ENCODE measurements around the gene PAPSS1. TPM values are rescaled to one million over a fixed set of nuclear protein-coding genes. Genes with fewer than 3 reads are reported as not detected.

Gene PAPSS1
- total RNA-seq (2021; ENCODE audit: unreplicated experiment): 59.0 TPM
- 43.4 and 51.9 TPM in 2 replicates for polyA plus RNA-seq (2012)
- Bru-seq, nascent RNA: percentile 68 among the genes with signal in this experiment
- percentile 68 among the genes with signal in this experiment for BruChase-seq, experiment 1, labeled RNA remaining after a 6-hour chase
- BruChase-seq, experiment 2, labeled RNA remaining after a 2-hour chase: percentile 64 among the genes with signal in this experiment
- long read RNA-seq, transcript PAPSS1-201 (12 exons, 2,731 nt): major isoform, 140 of 156 reads
- long read RNA-seq, partial matches to known transcripts: 11 of 156 reads
- long read RNA-seq, other reads (novel, unspliced or antisense): 5 of 156 reads

DNA sequence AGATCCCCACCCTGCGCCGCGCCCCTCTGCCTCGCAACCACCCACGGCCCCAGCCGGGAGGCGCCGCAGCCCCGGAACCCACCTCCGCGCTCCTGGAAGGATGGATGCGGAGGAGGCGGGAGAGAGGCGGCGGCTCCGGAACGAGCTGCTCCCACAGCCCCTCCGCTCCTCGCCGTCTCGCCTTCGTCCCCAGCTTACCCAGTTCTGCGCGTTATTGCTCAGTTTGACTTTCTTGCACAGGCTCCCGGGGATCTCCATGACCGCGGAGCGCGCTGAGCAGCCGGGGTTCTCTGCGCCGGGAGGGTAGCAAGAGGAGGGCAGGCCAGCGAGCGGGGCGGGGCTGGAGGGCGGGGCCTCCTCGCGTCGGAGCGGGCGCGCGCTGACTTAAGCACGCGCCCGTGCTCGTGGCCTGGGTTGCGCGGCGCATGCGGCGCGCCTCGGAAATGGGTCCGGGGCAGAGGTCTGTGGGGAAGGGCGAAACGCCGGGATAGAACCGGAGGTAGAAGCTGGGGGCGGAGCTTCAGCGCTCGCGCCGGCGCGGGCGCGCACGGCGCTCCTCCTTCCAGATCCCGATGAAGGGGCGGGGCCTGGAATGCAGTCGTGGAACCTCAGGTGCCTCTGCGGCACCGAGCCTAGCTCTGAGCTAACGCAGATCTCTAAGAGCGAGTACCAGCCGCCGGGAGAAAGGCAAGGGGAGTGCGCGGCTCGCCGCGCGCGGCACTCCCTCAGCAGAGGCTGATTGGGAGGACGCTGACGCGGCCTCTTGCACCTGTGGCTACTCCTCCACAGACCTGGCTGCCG is at the start of gene PAPSS1:
PAPSS1 (minus strand) TSS at position 313 of the 801 bp plus-strand sequence; CDS start at position 258, 55 bp downstream.
- peaks cover 42% of the 10 kb centered on the region for H3K79me2 ChIP-seq (ENCODE audit: insufficient read depth, low read length)
- H3K9me2 ChIP-seq (ENCODE audit: insufficient read depth): no peaks in the 10 kb centered on the region
- ChIA-PET CTCF (interaction anchor here (0.9 to 1.4 kb wide), 5 partner anchors 10 to 20 kb away, joined by 3 to 6 read pairs (median 3); no protein-coding TSS in a partner anchor), RAD21 (ENCODE audit: low non-redundant PET in 1 of 2, low total read pairs in 2 of 2, uncharacterized antibody in 2 of 2, unreplicated experiment in 2 of 2) (interaction anchor here (0.7 kb wide), 2 partner anchors 20 to 202 kb away, joined by 3 to 5 read pairs; no protein-coding TSS in a partner anchor), POLR2A (interaction anchor here (1.3 kb wide), 2 partner anchors 105 to 210 kb away, joined by 3 read pairs; partner anchors contain the start of gene SGMS2)
- H3K4me3 ChIP-seq (replicated peaks in 1 of 2; ENCODE audit: low read depth in 1 of 2, low read length in 2 of 2): peak within 1 kb of the TSS; percentile 81 to 91
- H3K36me3 ChIP-seq (ENCODE audit: control insufficient read depth in 1 of 2, insufficient read depth in 2 of 2, low read length in 2 of 2): no peaks in the 10 kb centered on the region; a peak in 1 of 4 replicates
- peak within 1 kb of the TSS; percentile 70 for H3K27ac ChIP-seq (ENCODE audit: low read depth, low read length)
- H3K9me3 ChIP-seq (ENCODE audit: control insufficient read depth in 1 of 2, insufficient read depth in 1 of 2, low read depth in 1 of 2, low read length in 2 of 2): no peaks in the 10 kb centered on the region
- H2AFZ ChIP-seq (ENCODE audit: low read depth, low read length, poor library complexity, severe bottlenecking): no peak within 1 kb of the TSS
- ATAC-seq (peak; percentile 95), DNase-seq (ENCODE audit: low read depth, low spot score) (peak; percentile 95)
- peak within 1 kb of the TSS; percentile 77 for H3K4me2 ChIP-seq (ENCODE audit: low read length)
- BruUV-seq (replicated peaks): no TSS peak
- no peak for TF ChIP-seq ZBTB33 (IDR thresholded peaks at IDR 0.05; ENCODE audit: extremely low read depth, insufficient replicate concordance, low read length)
- peak; percentile 84 for TF ChIP-seq POLR2AphosphoS5 (IDR thresholded peaks at IDR 0.05; ENCODE audit: low read depth, low read length)
- peak; percentile 78 for TF ChIP-seq POLR2A (IDR thresholded peaks at IDR 0.05; ENCODE audit: borderline replicate concordance, extremely low read depth, insufficient read depth, insufficient read length)
- TF ChIP-seq REST (IDR thresholded peaks at IDR 0.05; ENCODE audit: low read depth): no peak
- TF ChIP-seq, protein P1, sequence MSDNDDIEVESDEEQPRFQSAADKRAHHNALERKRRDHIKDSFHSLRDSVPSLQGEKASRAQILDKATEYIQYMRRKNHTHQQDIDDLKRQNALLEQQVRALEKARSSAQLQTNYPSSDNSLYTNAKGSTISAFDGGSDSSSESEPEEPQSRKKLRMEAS (IDR thresholded peaks at IDR 0.05): peak; percentile 68; the same call in 1 of the 2 replicates
- no peak for TF ChIP-seq EZH2phosphoT487 (IDR thresholded peaks at IDR 0.05; ENCODE audit: borderline replicate concordance)
- peak; percentile 52; the same call in 1 of the 2 replicates for TF ChIP-seq EGR1 (IDR thresholded peaks at IDR 0.05; ENCODE audit: low read depth)
- TF ChIP-seq ZFX (IDR thresholded peaks at IDR 0.05): 0 out of 2 replicates have a peak, but pooled peaks have one; percentile 12
- TF ChIP-seq YY1 (IDR thresholded peaks at IDR 0.05; ENCODE audit: extremely low read depth, insufficient replicate concordance, low read depth, low read length): peak; percentile 19
- peak; percentile 54; the same call in 1 of the 2 replicates for TF ChIP-seq SP1 (IDR thresholded peaks at IDR 0.05; ENCODE audit: low read depth)
- TF ChIP-seq RAD21 (IDR thresholded peaks at IDR 0.05; ENCODE audit: low read depth): no peak
- intact Hi-C loops (cut with micrococcal nuclease): no loop called here
- H3K9ac ChIP-seq (ENCODE audit: low read length): peak within 1 kb of the TSS; percentile 66
- H3K4me1 ChIP-seq (ENCODE audit: control insufficient read depth in 1 of 2, insufficient read depth in 2 of 2, low read length in 2 of 2): peaks cover 8 to 22% of the 10 kb centered on the region in 2 experiments; a peak in 3 of 4 replicates
- H4K20me1 ChIP-seq (ENCODE audit: insufficient read depth): no peaks in the 10 kb centered on the region
- no peaks in the 10 kb centered on the region for H3K27me3 ChIP-seq (ENCODE audit: insufficient read depth, low read length)

Measured in HCT116 (cell line).